NT2/D1 (cell line): Measurements from ENCODE around the gene SIM1.

Source experiments
- YY1 ChIP-seq: IDR thresholded peaks from 2 replicates; pipeline ENCODE4 v1.6.1; 2011; ENCODE audit not compliant: insufficient read length, insufficient read depth
- ZNF274 ChIP-seq: IDR thresholded peaks from 2 replicates; pipeline ENCODE4 v1.6.1; 2011; ENCODE audit warnings: mild to moderate bottlenecking, low read depth, low read length

- TF ChIP-seq YY1, result no peak
- TF ChIP-seq ZNF274, result no peak
Observed at GRCh38 chr6:100493206-100493888, 28.6 kb upstream of the SIM1 start.
